ENCODE data around the gene TMEM61. TPM values are rescaled to one million over a fixed set of nuclear protein-coding genes. Genes with fewer than 3 reads are reported as not detected.

Gene TMEM61
- total and polyA plus RNA-seq, 2 donors (not counting 1 experiment from before 2014, with no cell fraction given) = not detected

- H3K27ac Mint-ChIP-seq = no peak overlapping the region
- H3K4me3 Mint-ChIP-seq = no peak overlapping the region
- no peak for DNase-seq
- H3K9me3 ChIP-seq (ENCODE audit: control extremely low read depth in 1 of 3, control insufficient read depth in 2 of 3, insufficient read depth in 1 of 3, low read length in 2 of 3) = peaks cover 4 to 8% (median 4%) of the 10 kb centered on the region in 3 donors
- POLR2A ChIA-PET = no interaction called here
- no peaks in the 10 kb centered on the region for H3K4me1 ChIP-seq (ENCODE audit: control insufficient read depth in 2 of 2, insufficient read depth in 2 of 2, low read length in 2 of 2)
- H3K27me3 Mint-ChIP-seq = peaks cover 19% of the 10 kb centered on the region
- H3K4me1 Mint-ChIP-seq = no peaks in the 10 kb centered on the region
- TF ChIP-seq EZH2 (IDR thresholded peaks at IDR 0.05; ENCODE audit: borderline replicate concordance, insufficient read depth, low read depth, low read length, poor library complexity, severe bottlenecking) = no peak
- WGBS (ENCODE audit: insufficient coverage) = 85% methylated on average over 2 of the region's 4 CpGs
- no peak overlapping the region for H3K4me2 ChIP-seq (replicated peaks; ENCODE audit: low read depth, low read length, poor library complexity, severe bottlenecking)
- ATAC-seq (ENCODE audit: low read depth) = no peak
- no peak overlapping the region for H3K9ac ChIP-seq (ENCODE audit: low read length)
- H3K27ac ChIP-seq (ENCODE audit: low read length in 2 of 2) = no peak overlapping the region
- peaks cover 8% of the 10 kb centered on the region for H3K9me3 Mint-ChIP-seq (ENCODE audit: insufficient read depth)
- no peaks in the 10 kb centered on the region for H3K79me2 ChIP-seq (ENCODE audit: control insufficient read depth, insufficient read depth, low read length)
- H2AFZ ChIP-seq (ENCODE audit: insufficient read depth, low read depth, low read length, poor library complexity, severe bottlenecking) = no peak overlapping the region
- no peaks in the 10 kb centered on the region for H4K20me1 ChIP-seq (ENCODE audit: control insufficient read depth, insufficient read depth, low read length, poor library complexity, severe bottlenecking)
- no peaks in the 10 kb centered on the region for H3K27me3 ChIP-seq (replicated peaks in 1 of 4; ENCODE audit: control extremely low read depth in 1 of 4, control insufficient read depth in 3 of 4, insufficient read depth in 4 of 4, low read length in 3 of 4)
- intact Hi-C loops (cut with micrococcal nuclease) = no loop called here
- no peaks in the 10 kb centered on the region for H3K36me3 ChIP-seq (replicated peaks in 1 of 2; ENCODE audit: control extremely low read depth in 1 of 2, control insufficient read depth in 1 of 2, extremely low read depth in 1 of 2, insufficient read depth in 2 of 2, low read length in 1 of 2)
- no peak overlapping the region for H3K4me3 ChIP-seq (ENCODE audit: control extremely low read depth in 1 of 5, extremely low read depth in 1 of 5, insufficient read depth in 1 of 5, low read depth in 2 of 5, low read length in 4 of 5)
- CTCF ChIA-PET = interaction anchor here (2.4 kb wide), 1 partner anchor 12 kb away, joined by 9 read pairs; no protein-coding TSS in a partner anchor
Measured at GRCh38 chr1:54956726-54957125, 23.7 kb upstream of the TMEM61 start.

GRCh38 chr1:54959241-54959640, 21.2 kb upstream of the TMEM61 start:
- Mint-ChIP-seq H3K4me1 (no peaks in the 10 kb centered on the region), H3K27me3 (peaks cover 18% of the 10 kb centered on the region), H3K4me3 (no peak overlapping the region), H3K27ac (no peak overlapping the region), H3K9me3 (ENCODE audit: insufficient read depth) (peaks cover 8% of the 10 kb centered on the region)
- Histone ChIP-seq H3K4me3 (ENCODE audit: control extremely low read depth in 1 of 5, extremely low read depth in 1 of 5, insufficient read depth in 1 of 5, low read depth in 2 of 5, low read length in 4 of 5) (no peak overlapping the region), H3K36me3 (replicated peaks in 1 of 2; ENCODE audit: control extremely low read depth in 1 of 2, control insufficient read depth in 1 of 2, extremely low read depth in 1 of 2, insufficient read depth in 2 of 2, low read length in 1 of 2) (no peaks in the 10 kb centered on the region), H3K9me3 (ENCODE audit: control extremely low read depth in 1 of 3, control insufficient read depth in 2 of 3, insufficient read depth in 1 of 3, low read length in 2 of 3) (peaks cover 4 to 8% (median 4%) of the 10 kb centered on the region in 3 donors), H3K4me2 (replicated peaks; ENCODE audit: low read depth, low read length, poor library complexity, severe bottlenecking) (no peak overlapping the region), H3K27ac (ENCODE audit: low read length in 2 of 2) (no peak overlapping the region), H3K9ac (ENCODE audit: low read length) (no peak overlapping the region), H4K20me1 (ENCODE audit: control insufficient read depth, insufficient read depth, low read length, poor library complexity, severe bottlenecking) (no peaks in the 10 kb centered on the region), H3K79me2 (ENCODE audit: control insufficient read depth, insufficient read depth, low read length) (no peaks in the 10 kb centered on the region), H2AFZ (ENCODE audit: insufficient read depth, low read depth, low read length, poor library complexity, severe bottlenecking) (no peak overlapping the region), H3K27me3 (replicated peaks in 1 of 4; ENCODE audit: control extremely low read depth in 1 of 4, control insufficient read depth in 3 of 4, insufficient read depth in 4 of 4, low read length in 3 of 4) (no peaks in the 10 kb centered on the region), H3K4me1 (ENCODE audit: control insufficient read depth in 2 of 2, insufficient read depth in 2 of 2, low read length in 2 of 2) (no peaks in the 10 kb centered on the region)
- intact Hi-C loops (cut with micrococcal nuclease) = no loop called here
- ChIA-PET POLR2A (no interaction called here), CTCF (interaction anchor here (0.9 to 1.0 kb wide), 2 partner anchors 9 to 14 kb away, joined by 3 read pairs; no protein-coding TSS in a partner anchor)
- TF ChIP-seq, protein P1, sequence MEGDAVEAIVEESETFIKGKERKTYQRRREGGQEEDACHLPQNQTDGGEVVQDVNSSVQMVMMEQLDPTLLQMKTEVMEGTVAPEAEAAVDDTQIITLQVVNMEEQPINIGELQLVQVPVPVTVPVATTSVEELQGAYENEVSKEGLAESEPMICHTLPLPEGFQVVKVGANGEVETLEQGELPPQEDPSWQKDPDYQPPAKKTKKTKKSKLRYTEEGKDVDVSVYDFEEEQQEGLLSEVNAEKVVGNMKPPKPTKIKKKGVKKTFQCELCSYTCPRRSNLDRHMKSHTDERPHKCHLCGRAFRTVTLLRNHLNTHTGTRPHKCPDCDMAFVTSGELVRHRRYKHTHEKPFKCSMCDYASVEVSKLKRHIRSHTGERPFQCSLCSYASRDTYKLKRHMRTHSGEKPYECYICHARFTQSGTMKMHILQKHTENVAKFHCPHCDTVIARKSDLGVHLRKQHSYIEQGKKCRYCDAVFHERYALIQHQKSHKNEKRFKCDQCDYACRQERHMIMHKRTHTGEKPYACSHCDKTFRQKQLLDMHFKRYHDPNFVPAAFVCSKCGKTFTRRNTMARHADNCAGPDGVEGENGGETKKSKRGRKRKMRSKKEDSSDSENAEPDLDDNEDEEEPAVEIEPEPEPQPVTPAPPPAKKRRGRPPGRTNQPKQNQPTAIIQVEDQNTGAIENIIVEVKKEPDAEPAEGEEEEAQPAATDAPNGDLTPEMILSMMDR (IDR thresholded peaks at IDR 0.05) = no peak
- no peak for TF ChIP-seq EZH2 (IDR thresholded peaks at IDR 0.05; ENCODE audit: borderline replicate concordance, insufficient read depth, low read depth, low read length, poor library complexity, severe bottlenecking)
- no CpG with 5 or more reads among the region's 3 CpGs for WGBS (ENCODE audit: insufficient coverage)
- DNase-seq = no peak
- ATAC-seq (ENCODE audit: low read depth) = no peak
